PFSK-1 (cell line): Measurements from ENCODE around the gene GAMT.

Experiments used
- FOXP2 ChIP-seq: optimal IDR thresholded peaks from 2 replicates; pipeline ENCODE3; 2011; ENCODE audit warnings: borderline replicate concordance, control low read depth, inconsistent platforms; ENCODE audit not compliant: insufficient read depth; ENCODE audit errors: extremely low read length, extremely low read depth
- POLR2AphosphoS5 ChIP-seq: IDR thresholded peaks from 2 replicates; pipeline ENCODE4 v1.6.1; 2012; ENCODE audit warnings: low read depth, mild to moderate bottlenecking, control low read depth, low read length, moderate library complexity
- REST ChIP-seq, 2 experiments: IDR thresholded peaks; 2 replicates each; pipeline versions ENCODE4 v1.6.1 to v1.8.0; 2011 to 2012; ENCODE audit warnings: low read depth in 2 of 2, low read length in 2 of 2, control low read depth in 1 of 2, inconsistent platforms in 1 of 2, mild to moderate bottlenecking in 1 of 2, moderate library complexity in 1 of 2; ENCODE audit not compliant: insufficient read depth in 1 of 2
- SIN3A ChIP-seq: IDR thresholded peaks from 2 replicates; pipeline ENCODE4 v1.6.1; 2012; ENCODE audit warnings: mild to moderate bottlenecking, low read length, moderate library complexity, borderline replicate concordance; ENCODE audit not compliant: insufficient read depth
- TAF1 ChIP-seq: IDR thresholded peaks from 2 replicates; pipeline ENCODE4 v1.6.1; 2012; ENCODE audit warnings: low read length, control low read depth, borderline replicate concordance; ENCODE audit not compliant: insufficient read depth

GAMT gene

GRCh38 chr19:1446713-1447481, 45.6 kb upstream of the GAMT start:
- no peak for TF ChIP-seq FOXP2
- peak; percentile 90 to 94 for TF ChIP-seq REST (IDR thresholded peaks at IDR 0.05; ENCODE audit: insufficient read depth in 1 of 2, low read depth in 2 of 2, low read length in 2 of 2)

GRCh38 chr19:1445932-1446712, 44.8 kb upstream of the GAMT start:
- no peak for TF ChIP-seq SIN3A
- TF ChIP-seq FOXP2 = no peak
- TF ChIP-seq TAF1 = no peak
- TF ChIP-seq POLR2AphosphoS5 = no peak
- no peak for TF ChIP-seq REST (IDR thresholded peaks at IDR 0.05; ENCODE audit: insufficient read depth in 1 of 2, low read depth in 2 of 2, low read length in 2 of 2)

- no peak for TF ChIP-seq TAF1
- no peak for TF ChIP-seq POLR2AphosphoS5
- TF ChIP-seq SIN3A = no peak
- TF ChIP-seq FOXP2 = peak; percentile 80
- TF ChIP-seq REST (IDR thresholded peaks at IDR 0.05; ENCODE audit: insufficient read depth in 1 of 2, low read depth in 2 of 2, low read length in 2 of 2) = peak; percentile 53 to 72; a peak in 2 of 4 replicates
Observed at GRCh38 chr19:1445185-1445931, 44.0 kb upstream of the GAMT start.

- TF ChIP-seq TAF1 (no peak), FOXP2 (no peak), POLR2AphosphoS5 (no peak), SIN3A (no peak), REST (IDR thresholded peaks at IDR 0.05; ENCODE audit: insufficient read depth in 1 of 2, low read depth in 2 of 2, low read length in 2 of 2) (no peak)
Observed at GRCh38 chr19:1441677-1442438, 40.5 kb upstream of the GAMT start.
